T-helper 9 cell (primary cell): ENCODE measurements around the gene FOXO1.

Experiments
- DNase-seq: peaks from one replicate; pipeline ENCODE4 v3.0.0-alpha.2; 2020

The FOXO1 gene

DNA sequence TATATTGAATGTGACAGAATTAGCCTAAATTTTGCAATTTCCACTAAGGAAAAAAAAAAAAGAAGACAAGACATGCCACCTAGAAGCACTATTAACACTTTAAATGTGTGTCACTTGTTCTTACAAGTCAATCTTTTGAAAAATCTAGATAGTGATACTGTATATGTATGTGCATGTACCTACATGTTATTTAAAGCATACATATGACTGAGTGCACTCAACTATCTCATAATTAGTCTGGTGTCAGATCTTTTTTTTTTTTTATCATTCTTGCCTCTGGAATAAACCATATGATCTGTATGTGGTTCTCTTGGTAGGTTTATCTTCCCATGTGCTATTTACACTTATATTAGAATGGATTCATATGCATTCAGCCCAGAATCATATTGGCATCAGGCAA is 62.3 kb downstream of the FOXO1 start:
- DNase-seq, result no peak

DNA sequence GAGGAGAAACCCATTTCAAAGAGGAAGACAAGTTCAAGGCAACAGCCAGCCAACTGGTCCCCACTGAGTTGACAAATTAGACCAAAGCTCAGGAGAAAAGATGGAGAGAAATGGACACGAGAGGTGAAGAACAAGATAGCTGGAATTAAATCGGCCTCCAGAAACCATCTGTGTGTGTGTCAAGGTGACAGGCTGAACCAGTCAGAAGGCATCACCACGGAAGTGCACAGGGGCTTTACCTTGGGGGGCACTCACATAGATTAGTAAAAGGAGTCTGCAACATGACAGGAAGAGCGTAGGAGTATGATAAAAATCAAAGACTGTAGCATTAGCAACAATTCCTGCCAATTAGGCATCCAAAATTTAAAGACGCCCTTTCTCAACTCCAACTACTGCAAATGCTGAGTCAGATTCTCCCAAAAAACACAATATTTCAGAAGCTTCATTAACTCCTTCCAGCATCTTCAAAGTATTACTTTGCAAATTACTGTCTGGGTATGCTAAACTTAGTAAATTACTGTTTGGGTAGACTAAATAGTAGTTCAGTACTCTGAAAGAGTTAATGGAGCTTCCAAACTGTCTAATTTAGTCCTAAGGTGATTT is 66.2 kb downstream of the FOXO1 start:
- DNase-seq, result no peak

DNA sequence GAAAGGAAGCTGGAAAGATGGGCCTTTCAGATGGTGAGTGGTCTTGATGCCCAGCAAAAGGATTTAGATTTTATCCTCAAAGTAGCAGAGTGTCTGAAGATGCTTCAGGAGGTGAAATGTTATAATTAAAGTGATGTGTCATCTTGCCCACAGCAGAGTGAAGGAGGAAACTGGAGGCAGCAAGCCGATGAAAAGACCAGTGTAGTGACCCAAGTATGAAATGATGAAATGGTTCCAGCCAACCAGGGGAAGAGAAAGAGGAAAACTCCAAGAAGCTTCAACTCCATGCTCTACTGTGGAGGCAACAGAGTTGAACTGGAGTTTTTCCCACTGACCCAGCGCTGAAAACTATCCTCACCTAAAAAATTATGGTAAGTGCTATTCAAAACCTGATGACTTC is 66.7 kb downstream of the FOXO1 start:
- DNase-seq, result no peak

DNA sequence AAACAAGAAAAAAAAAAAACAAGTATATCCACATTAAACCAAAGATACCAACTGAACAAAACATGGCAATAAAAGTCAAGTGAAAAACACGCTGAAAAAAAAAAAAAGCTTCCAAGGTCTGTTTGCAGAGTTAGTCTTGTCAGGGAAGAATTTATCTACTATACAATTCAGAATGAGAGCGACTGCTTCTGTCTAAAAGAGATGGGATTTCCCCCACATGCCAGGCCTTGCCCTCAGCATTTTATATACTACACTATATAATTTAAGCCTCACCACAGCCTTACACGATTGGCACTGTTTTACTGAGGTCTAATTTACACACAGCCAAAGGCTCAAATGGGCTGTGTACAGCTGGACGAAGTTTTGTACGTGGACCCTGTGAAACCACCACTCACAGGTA is 67.3 kb downstream of the FOXO1 start:
- no peak for DNase-seq

DNA sequence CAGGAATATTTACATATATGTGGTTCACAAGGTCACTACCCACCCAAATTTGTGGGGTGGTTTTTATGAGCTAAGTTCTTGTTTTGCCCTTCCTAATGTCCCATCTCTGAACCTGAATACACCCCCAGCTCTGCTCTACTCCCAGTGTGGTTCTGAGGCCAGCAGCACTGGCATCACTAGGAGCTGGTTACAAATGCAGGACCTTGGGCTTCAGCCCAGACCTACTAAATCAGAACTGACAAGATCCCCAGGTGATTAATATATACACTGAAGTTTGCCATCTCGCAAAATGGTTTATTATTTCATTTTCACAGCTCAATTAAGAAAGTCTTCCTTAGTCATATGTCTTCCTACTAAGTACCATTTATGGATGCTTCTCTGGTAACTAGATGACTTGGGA is 67.9 kb downstream of the FOXO1 start:
- no peak for DNase-seq

DNA sequence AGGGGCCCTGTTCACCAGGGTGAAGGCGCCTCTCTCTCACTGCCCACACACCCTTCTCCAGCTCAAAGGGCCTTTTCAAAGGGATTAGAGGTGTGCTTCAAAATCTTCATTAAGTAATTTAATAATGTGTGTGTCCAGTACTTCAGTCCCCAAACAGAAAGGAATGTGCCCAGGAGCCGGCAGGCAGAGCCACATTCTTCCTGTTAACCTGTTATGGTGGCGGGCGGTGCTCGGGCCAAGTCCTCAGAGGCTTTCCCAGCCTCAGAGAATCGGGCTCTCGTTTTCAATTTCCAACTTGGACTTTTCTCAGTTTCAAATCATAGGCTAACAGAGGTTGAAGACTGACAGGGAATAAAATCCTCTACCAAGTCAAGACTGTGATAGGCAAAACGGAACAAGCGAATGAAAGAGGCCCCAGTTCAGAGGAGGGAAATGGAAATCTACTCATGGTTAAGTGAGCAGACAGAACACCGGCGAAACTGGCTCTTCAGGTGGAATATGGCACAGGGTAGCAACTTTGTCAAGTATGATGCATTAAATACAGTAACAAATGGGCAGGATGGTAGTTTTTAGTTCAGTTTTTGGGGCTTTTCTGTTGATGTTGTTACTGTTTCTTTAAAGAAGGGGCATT is 68.6 kb downstream of the FOXO1 start:
- no peak for DNase-seq

DNA sequence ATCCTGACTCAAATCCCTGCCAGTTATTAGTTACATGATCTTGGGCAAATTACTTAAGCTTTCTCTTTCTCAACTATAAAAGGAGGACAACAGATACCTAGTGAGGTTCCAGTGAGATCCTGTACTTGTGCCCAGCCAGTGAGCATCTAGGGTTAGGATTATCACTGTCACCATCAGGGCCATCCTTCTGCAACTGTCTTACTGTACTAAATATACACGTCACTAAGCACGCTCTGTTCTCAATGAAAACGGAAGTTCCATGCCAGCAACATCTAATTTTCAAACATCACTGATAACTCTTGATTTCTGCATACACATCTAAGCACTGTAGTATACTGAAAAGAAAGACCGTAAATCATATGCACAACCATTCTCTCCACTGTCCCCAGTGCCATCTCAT is 70.0 kb downstream of the FOXO1 start:
- no peak for DNase-seq

DNA sequence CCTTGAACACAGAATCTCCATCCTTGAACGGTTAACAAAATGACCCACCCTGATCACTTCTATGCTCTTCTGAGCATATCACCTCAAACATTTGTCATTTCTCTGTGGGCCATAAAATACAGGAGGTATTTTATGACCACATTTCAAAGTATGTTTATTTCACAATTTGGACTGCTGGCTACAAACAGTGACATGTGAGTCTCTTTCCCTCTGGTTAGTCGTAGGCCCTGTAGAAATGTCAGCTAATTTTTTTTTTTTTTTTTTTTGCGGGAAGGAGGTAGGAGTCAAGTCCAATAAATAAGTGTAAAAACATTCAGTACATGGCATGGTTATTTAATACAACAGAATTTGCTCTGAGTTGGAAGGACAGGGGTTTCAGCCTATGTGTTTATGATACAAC is 70.7 kb downstream of the FOXO1 start:
- DNase-seq, result no peak

DNA sequence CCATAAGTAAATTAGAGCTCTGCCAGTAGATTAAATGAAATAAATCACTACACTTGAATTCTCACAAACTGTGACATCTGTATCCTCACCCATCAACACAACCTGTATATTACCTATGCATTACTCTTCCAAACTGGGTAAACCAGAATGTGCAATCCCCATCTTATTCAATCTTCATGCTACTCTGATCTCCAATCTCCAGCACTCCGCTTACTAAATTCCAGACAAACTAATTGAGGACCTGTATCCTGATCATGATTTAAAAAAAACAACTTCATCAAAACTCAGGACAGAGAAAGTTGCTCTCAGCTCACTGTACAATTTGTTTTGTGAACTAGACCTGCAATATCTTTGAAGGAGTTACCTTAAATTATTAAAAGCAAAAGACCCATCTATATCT is 74.4 kb downstream of the FOXO1 start:
- no peak for DNase-seq

DNA sequence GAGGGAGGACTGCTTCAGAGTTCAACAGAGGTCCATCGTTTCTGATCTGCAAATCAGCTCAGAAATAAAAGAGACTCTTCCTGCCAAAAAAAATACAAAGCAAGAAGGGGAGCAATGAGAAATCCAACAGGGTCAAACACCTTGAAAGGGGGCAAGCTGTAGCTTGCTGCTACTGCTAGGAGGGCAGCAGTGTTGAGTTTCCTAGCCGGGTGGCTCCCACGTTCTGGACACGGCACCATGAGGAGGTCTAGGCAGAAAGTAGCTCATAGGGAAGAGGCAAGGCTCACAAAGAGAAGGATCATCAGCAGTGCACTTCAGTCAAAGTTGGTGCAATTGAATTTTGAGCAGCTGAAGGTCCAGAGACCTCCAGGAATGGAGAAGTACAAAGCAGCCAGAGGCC is 75.3 kb downstream of the FOXO1 start:
- DNase-seq, result no peak

DNA sequence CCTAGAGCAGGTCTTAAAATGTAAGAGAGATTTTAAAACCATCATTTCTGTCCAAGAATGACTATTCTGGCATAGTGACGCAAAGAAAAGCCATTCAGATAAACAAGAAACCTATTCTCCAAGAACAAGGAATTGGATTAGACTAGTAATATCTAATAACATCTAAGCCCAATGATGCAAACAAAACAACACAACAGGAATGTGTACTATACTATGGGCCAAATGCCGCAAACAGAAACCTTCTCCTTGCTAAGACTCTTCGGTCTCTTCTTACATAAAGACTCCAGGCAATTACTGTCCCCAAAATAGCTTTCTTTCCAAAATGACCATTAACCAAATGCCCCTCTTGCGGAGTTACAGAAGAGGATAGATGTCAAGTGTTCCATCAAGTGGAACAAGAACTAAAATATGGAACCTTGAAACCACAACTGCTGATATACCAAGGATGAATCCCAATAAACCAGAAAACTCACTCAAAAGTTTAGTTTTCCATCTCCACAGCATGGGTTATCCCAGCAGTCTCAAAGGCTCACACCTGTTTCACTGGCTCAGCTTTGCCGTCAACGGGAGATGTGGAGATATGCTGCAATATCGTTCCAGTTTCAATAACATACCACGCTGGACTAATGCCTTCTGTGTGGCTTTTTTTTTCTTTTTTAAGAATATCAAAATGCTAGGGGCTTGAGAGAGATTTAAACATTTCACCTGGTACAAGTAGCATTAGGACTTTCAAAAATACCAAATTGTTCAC is 76.2 kb downstream of the FOXO1 start:
- DNase-seq, result no peak

DNA sequence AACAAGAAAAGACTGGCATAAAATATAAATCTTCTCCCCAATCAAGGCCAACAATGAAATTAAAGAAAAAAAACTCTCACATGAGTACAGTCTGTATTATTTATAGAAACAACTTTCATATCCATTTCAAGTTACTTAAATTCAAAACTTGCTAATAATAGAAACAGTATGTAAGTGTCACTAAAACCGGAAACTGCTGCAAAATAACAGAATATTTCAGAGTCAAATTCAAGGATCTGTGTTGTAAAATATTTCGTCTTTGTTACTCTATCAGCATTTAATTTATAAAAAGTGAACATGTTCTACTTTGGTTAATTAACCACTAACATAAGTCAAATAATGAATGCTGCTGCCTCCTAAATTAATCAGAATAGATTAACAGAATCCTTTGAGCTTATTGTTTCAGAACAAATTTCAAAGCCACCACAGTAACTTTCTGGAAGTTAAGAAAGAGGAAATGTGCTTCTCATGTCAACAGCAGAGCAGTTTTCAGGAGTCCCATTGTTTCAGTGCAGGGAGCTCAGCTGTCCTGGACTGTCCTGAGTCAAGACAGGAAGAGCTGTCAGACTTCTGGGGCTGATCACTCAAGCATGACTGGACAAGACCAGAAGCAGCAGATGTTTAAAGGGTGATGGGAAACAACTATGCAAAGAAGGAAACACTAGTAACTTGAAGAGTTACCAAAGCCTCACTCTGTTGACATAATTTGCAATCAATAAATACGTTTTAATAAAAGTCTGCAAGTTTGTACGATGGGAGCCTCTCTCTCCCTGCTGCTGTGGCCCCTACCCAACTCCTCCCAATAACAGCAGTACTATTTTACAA is 76.9 kb downstream of the FOXO1 start:
- no peak for DNase-seq

DNA sequence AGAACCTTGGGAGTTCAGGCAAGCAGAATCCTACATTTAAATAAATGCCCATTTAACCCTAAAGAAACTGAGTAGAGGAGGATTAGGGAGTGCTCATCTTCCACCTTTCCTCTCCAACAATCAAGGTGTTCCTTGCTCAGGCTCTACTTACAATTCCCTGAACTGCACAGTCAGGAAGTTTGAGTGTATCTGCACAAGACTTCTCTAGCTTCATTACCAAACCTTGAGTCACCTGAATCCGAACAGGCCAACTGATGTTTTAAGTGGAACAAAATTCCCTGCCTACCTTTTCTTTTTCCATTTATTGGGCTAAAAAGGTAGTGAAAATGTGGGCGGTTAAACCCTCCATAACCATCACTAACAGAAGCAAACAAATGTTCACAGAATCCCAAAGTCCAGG is 78.3 kb downstream of the FOXO1 start:
- DNase-seq, result no peak

DNA sequence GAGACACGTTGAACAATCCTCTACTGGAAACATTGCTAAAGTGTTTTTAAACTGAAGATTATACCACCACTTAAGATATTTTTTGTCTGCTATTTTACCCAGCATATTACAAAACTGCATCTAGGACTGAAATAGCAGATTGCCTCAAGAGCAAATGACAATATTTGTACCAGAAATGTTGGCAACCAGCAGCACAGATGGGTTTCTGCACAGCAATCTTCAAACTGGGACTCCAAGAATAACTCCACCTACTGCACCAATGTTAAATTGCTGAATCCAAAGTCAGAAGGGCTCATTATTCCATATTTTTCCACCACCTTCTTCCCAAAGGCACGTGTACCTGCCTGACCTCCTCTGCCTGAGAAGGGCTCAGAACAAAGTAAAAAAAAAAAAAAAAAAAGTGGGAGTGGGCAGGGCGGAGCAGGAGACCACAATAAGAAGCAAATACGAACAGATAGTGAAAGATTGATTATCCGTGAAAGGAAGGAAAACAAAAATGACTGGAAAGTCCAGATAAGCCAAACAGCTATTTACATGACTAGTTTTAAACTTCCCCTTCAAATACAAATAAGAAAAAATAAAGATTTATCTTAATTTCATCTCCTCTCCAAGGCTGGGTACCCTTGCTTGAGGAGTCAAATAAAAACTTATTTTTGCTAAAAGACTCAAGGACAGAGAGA is 79.4 kb downstream of the FOXO1 start:
- no peak for DNase-seq

DNA sequence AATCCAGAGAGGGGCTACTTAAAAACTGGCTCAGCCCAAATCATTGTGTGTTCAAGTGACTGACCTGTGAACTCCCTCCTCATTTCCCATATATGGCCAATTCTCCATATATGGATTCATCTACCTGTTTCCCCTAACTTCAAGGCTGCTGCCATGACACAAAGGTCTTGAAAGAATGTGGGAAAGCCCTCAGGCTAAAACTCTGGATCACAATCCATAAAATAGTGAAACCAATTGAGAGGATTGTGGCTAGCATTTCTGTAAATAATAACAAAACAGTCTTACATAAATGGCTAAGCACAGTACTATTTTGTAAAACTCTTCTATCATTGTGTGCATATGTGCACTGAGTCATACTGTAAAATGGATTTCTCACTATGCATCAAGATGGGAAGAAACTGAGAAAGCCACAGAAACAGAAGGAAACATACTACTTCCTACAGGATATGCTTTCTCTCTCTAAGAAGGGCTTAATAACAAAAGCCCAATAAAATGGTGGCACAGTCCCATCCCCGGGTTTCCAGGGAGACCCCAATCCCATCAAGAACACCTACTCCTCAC is 80.5 kb downstream of the FOXO1 start:
- DNase-seq, result no peak

DNA sequence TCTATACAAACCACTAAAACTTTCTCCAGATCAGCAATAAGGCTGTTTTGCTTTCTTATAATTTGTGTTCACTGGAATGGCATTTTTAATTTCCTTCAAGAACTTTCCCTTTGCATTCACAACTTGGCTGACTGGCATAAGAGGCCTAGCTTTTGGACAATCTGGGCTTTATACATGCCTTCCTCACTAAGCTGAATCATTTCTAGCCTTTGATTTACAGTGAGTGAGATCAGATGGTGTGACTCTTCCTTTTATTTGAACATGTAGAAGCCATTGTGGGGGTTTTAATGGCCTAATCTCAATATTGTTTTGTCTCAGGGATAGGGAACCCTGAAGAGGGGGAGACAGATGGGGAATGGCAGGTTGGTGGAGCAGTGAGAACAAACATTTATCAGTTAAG is 82.7 kb downstream of the FOXO1 start:
- no peak for DNase-seq

DNA sequence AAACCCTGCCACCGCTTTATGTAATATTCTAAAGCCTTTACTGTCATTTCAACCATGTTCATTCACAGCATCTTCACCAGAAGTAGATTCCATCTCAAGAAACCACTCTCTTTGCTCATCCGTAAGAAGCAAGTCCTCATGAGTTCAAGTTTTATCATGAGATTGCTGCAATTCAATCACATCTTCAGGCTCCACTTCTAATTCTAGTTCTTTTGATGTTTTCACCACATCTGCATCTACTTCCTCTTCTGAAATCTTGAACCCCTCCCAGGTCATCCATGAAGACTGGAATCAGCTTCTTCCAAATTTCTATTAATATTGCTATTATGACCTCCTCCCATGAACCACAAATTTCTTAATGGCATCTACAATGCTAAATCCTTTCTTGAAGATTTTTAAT is 83.9 kb downstream of the FOXO1 start:
- DNase-seq, result no peak

DNA sequence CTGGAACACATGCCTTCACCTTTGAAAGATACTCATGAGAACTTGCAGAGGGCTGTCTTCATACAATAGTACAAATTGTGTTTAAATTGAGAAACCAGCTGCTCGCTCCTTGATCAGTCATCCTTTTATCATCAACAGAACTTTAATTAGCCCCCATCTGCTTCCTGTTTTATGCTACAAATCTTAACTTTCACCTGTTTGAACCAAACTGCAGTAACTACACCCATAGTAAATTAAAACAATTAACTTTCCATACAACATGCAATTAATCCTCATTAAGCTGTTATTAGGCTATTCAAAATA is 85.2 kb downstream of the FOXO1 start:
- DNase-seq, result no peak

DNA sequence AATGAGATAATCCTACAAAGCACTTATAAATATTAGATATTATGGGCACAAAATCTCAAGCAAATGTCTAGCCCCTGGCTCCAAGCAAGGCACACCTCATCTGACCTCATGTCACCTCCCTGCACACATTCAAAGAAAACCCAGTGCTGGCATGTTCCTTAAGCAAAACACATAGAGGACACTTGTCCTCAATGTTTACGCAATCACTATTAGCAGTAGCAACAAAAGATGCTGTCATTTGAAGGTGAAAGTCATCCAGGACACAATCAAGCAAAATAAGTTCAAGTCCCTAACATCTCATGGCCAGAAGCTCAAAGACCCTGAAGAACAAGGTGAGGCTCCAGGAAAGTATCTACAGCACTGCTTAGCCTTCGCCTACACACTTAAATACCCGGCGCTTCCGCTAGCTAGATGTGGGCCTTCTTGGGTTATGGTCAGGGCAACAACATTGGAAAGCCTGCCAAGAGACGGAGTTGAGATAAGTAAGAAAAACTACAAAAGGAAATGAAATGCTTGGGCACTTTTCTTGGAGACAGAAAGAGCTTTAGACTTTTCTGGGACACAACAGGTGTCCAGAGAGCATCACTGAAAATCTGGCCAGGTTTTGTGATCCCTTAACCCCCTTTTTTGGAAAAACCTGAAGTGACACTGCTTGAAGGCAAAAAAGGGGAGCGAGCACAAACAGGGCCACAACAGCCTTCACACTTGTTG is 85.7 kb downstream of the FOXO1 start:
- no peak for DNase-seq

DNA sequence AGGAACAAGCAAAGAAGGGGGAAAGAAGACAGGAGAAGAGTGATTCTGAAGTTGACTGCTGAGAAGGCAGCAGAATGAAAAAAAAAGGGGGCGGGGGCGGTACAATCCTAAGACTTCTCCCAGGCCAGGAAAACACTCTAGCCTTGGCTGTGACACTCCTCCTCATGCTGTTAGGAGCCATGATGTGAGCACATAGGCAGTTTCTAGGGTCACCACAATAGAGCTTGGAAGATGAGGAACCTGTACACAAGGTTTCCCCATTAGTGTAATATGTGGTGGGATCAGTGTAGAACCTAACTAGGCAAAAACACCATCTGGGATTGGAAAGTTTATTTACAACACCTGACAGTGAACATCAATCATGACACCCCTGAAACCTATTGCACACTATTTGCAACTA is 86.9 kb downstream of the FOXO1 start:
- no peak for DNase-seq

DNA sequence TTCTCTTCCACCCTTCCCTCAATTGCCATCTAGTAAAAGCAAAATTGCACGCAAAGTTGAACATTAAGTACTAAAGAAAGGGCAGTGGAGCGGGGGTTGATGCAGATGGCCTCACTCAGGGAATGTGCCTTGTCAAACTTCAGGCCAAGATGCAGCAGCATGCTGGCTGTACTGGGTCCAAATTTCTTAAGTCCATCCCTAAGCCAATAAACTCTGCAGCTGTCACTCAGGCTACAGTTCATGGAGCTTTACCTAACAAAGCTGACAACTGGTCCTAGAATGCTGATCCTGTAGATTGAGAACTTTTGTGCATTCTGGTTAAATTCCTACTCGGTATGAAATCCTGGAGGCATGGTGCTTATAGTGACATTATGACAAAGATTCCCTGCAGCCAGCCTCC is 88.4 kb downstream of the FOXO1 start:
- no peak for DNase-seq

DNA sequence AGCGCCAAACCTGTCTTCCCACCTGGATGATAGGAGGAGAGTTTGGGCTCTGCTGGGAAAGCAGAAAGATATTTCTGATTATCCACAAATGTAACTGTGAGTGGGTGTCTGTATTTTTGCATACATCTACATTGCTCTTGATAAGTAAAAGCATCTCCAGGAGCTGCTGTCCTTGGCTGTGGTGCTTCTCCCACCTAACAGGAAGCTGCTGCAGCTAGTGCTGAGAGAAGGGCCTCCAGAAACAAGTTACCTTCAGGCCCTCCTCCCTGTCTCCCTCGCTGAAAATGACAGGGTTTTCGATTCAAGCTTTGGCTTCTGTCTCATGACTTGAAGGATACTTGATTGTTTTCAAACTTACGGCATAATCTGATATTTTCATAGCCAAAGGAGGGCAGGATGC is 90.1 kb downstream of the FOXO1 start:
- DNase-seq, result no peak
